Cardiac fibroblast (primary cell): ENCODE results near the gene ZNF860.

Experiments
- DNase-seq, 2 donors: peaks; one replicate each; pipeline versions ENCODE4 v3.0.0 to v3.0.0-alpha.2; 2010; ENCODE audit warnings: low read depth in 2 of 2
- H3K4me3 ChIP-seq, 2 donors: replicated peaks in 1 of 2; 1 replicate in 1 of 2; 2 replicates in 1 of 2; pipeline ENCODE4 v1.5.1; 2011; ENCODE audit warnings: low read depth in 2 of 2, low read length in 2 of 2, mild to moderate bottlenecking in 2 of 2, moderate library complexity in 1 of 2
- CTCF ChIP-seq: IDR thresholded peaks from one replicate; pipeline ENCODE4 v1.5.1; 2011; ENCODE audit warnings: low read depth, mild to moderate bottlenecking, low read length, inconsistent platforms

The ZNF860 gene

GRCh38 chr3:31981206-31982181, at the start of gene ZNF860, which contains the start of gene OSBPL10:
Gene ZNF860 (plus strand): TSS chr3:31981750. CDS start chr3:31989080, 7,330 bp downstream.
Gene OSBPL10 (minus strand): TSS chr3:31981262. CDS start chr3:31981179, 83 bp downstream.
- peak; percentile 91 to 94 for DNase-seq
- TF ChIP-seq CTCF, result peak; percentile 7
- H3K4me3 ChIP-seq, result peak within 1 kb of the TSS; percentile 88

- DNase-seq, result no peak
- no peak overlapping the region for H3K4me3 ChIP-seq
- TF ChIP-seq CTCF, result no peak
These were observed 48.6 kb upstream of the ZNF860 start for GRCh38 chr3:31932990-31933389.

GRCh38 chr3:31934018-31934417, 47.5 kb upstream of the ZNF860 start:
- no peak for TF ChIP-seq CTCF
- peak in 1 of 2 donors; percentile 51 for DNase-seq
- H3K4me3 ChIP-seq, result no peak overlapping the region

GRCh38 chr3:31934866-31935265, 46.7 kb upstream of the ZNF860 start:
- no peak overlapping the region for H3K4me3 ChIP-seq
- DNase-seq, result peak in 1 of 2 donors; percentile 22
- TF ChIP-seq CTCF, result no peak

- no peak overlapping the region for H3K4me3 ChIP-seq
- no peak for TF ChIP-seq CTCF
- DNase-seq, result peak in 1 of 2 donors; percentile 72
These were observed 45.0 kb upstream of the ZNF860 start for GRCh38 chr3:31936420-31937060.

GRCh38 chr3:31937225-31937624, 44.3 kb upstream of the ZNF860 start:
- peak in 1 of 2 donors; percentile 17 for DNase-seq
- no peak overlapping the region for H3K4me3 ChIP-seq
- no peak for TF ChIP-seq CTCF
